B cell (primary cell): ENCODE measurements around the gene ERVMER34-1. TPM values are rescaled to one million over a fixed set of nuclear protein-coding genes. Genes with fewer than 3 reads are reported as not detected.

Experiments
- ATAC-seq: fragments of 200-7000 bp; cut with Tn5 transposase; one replicate; pipeline ENCODE4 v1.10.0; 2021; ENCODE audit warnings: low read depth, mild to moderate bottlenecking, moderate number of reproducible peaks, moderate library complexity
- CTCF ChIA-PET: fragments of 350-600 bp; sonication (Branson Sonifier 250); formaldehyde crosslinking; loops from one replicate; lab custom pipeline; 2021; ENCODE audit warnings: antibody characterized with exemption, inconsistent platforms; lab: Charles Lee
- POLR2A ChIA-PET: fragments of 350-600 bp; sonication (Branson Sonifier 250); formaldehyde crosslinking; loops from one replicate; lab custom pipeline; 2021; ENCODE audit warnings: antibody characterized with exemption; lab: Charles Lee
- DNase-seq: peaks from one replicate; pipeline ENCODE4 v3.0.0; 2013
- H2AFZ ChIP-seq: 2 replicates; pipeline ENCODE4 v1.6.1; 2012; ENCODE audit warnings: mild to moderate bottlenecking, low read depth, low read length; ENCODE audit not compliant: insufficient read depth, poor library complexity, severe bottlenecking
- H3K27ac ChIP-seq, 2 donors: 1 replicate in 1 of 2; 2 replicates in 1 of 2; pipeline ENCODE4 v1.5.1; 2012 to 2013; ENCODE audit warnings: low read length in 2 of 2, mild to moderate bottlenecking in 2 of 2, moderate library complexity in 1 of 2
- H3K27me3 ChIP-seq, 4 experiments: fragments of 200-600 bp in 1 of 4; sonication (generic) in 1 of 4; replicated peaks in 1 of 4; 1 replicate in 2 of 4; 2 replicates in 2 of 4; pipeline versions ENCODE4 v1.6.1 to v1.7.0; 2013 to 2016; ENCODE audit warnings: low read length in 3 of 4, mild to moderate bottlenecking in 2 of 4, mixed read lengths in 1 of 4, moderate library complexity in 1 of 4; ENCODE audit not compliant: insufficient read depth in 4 of 4, control insufficient read depth in 3 of 4; ENCODE audit errors: control extremely low read depth in 1 of 4
- H3K36me3 ChIP-seq, 2 experiments: replicated peaks in 1 of 2; 1 replicate in 1 of 2; 2 replicates in 1 of 2; pipeline versions ENCODE4 v1.6.1 to v1.7.1; 2013; ENCODE audit warnings: low read length in 1 of 2; ENCODE audit not compliant: insufficient read depth in 2 of 2, control insufficient read depth in 1 of 2; ENCODE audit errors: control extremely low read depth in 1 of 2, extremely low read depth in 1 of 2
- H3K4me1 ChIP-seq, 2 donors: fragments of 200-600 bp in 1 of 2; sonication (generic) in 1 of 2; 1 replicate in 1 of 2; 2 replicates in 1 of 2; pipeline versions ENCODE4 v1.5.1 to v1.6.1; 2013 to 2017; ENCODE audit warnings: low read length in 2 of 2; ENCODE audit not compliant: control insufficient read depth in 2 of 2, insufficient read depth in 2 of 2
- H3K4me2 ChIP-seq: replicated peaks from 2 replicates; pipeline ENCODE3; 2012; ENCODE audit warnings: mild to moderate bottlenecking, low read depth, low read length; ENCODE audit not compliant: poor library complexity, severe bottlenecking
- H3K4me3 ChIP-seq, 5 experiments: fragments of 200-600 bp in 1 of 5; sonication (generic) in 1 of 5; 1 replicate in 3 of 5; 2 replicates in 2 of 5; pipeline versions ENCODE4 v1.5.1 to v1.7.0; 2011 to 2016; ENCODE audit warnings: low read length in 4 of 5, mild to moderate bottlenecking in 4 of 5, low read depth in 2 of 5, control low read depth in 1 of 5, moderate library complexity in 1 of 5; ENCODE audit not compliant: insufficient read depth in 1 of 5; ENCODE audit errors: control extremely low read depth in 1 of 5, extremely low read depth in 1 of 5
- H3K79me2 ChIP-seq: fragments of 200-600 bp; sonication (generic); one replicate; pipeline ENCODE4 v1.6.0; 2016; ENCODE audit warnings: low read length; ENCODE audit not compliant: control insufficient read depth, insufficient read depth
- H3K9ac ChIP-seq: fragments of 200-600 bp; sonication (generic); 2 replicates; pipeline ENCODE4 v1.6.1; 2017; ENCODE audit warnings: mild to moderate bottlenecking, low read length, moderate library complexity
- H3K9me3 ChIP-seq, 3 donors: one replicate each; pipeline versions ENCODE4 v1.6.1 to v1.7.1; 2013; ENCODE audit warnings: low read length in 2 of 3; ENCODE audit not compliant: control insufficient read depth in 2 of 3, insufficient read depth in 1 of 3; ENCODE audit errors: control extremely low read depth in 1 of 3
- H4K20me1 ChIP-seq: 2 replicates; pipeline ENCODE4 v1.6.0; 2012; ENCODE audit warnings: mild to moderate bottlenecking, low read length; ENCODE audit not compliant: insufficient read depth, control insufficient read depth, poor library complexity, severe bottlenecking
- H3K27ac Mint-ChIP-seq: one replicate; pipeline ENCODE4 v1.8.0; 2021; ENCODE audit warnings: mixed read lengths
- H3K27me3 Mint-ChIP-seq: one replicate; pipeline ENCODE4 v1.8.0; 2021; ENCODE audit warnings: mixed read lengths
- H3K4me1 Mint-ChIP-seq: one replicate; pipeline ENCODE4 v1.8.0; 2021; ENCODE audit warnings: mixed read lengths
- H3K4me3 Mint-ChIP-seq: one replicate; pipeline ENCODE4 v1.8.0; 2021; ENCODE audit warnings: mixed read lengths
- H3K9me3 Mint-ChIP-seq: one replicate; pipeline ENCODE4 v1.8.0; 2022; ENCODE audit warnings: mixed read lengths; ENCODE audit not compliant: insufficient read depth
- CTCF ChIP-seq: fragments of 200-600 bp; IDR thresholded peaks from one replicate; pipeline ENCODE4 v1.8.0; 2022; ENCODE audit warnings: antibody characterized with exemption, mild to moderate bottlenecking
- EZH2 ChIP-seq: IDR thresholded peaks from 2 replicates; pipeline ENCODE4 v1.6.1; 2012; ENCODE audit warnings: borderline replicate concordance, low read depth, mild to moderate bottlenecking, moderate library complexity, low read length; ENCODE audit not compliant: insufficient read depth, poor library complexity, severe bottlenecking
- WGBS: methylation state at CpG from one replicate; pipeline ENCODE4 v1.1.5; 2013; ENCODE audit warnings: missing lambda C conversion rate; ENCODE audit not compliant: insufficient coverage; 5-methylcytosine and 5-hydroxymethylcytosine counted together
- intact Hi-C: fragments of 100-400 bp; cut with micrococcal nuclease; formaldehyde crosslinking; loops from one replicate; pipeline ENCODE4 v1.10.0; 2022
- polyA plus RNA-seq: library from polyadenylated mRNA; depleted of rRNA; stranded (reverse); fragments of >200 nt; gene quantifications from 2 replicates; pipeline ENCODE4 v1.2.3, GENCODE V29; 2012
- total RNA-seq, 2 donors: library from RNA; stranded (reverse); fragments of 120-200 nt in 1 of 2; gene quantifications; 1 replicate in 1 of 2; 2 replicates in 1 of 2; pipeline versions ENCODE4 v1.2.3 to v1.2.4, GENCODE V29; 2013 to 2022

Gene ERVMER34-1
- total and polyA plus RNA-seq, 2 donors (not counting 1 experiment from before 2014, with no cell fraction given), result not detected

DNA sequence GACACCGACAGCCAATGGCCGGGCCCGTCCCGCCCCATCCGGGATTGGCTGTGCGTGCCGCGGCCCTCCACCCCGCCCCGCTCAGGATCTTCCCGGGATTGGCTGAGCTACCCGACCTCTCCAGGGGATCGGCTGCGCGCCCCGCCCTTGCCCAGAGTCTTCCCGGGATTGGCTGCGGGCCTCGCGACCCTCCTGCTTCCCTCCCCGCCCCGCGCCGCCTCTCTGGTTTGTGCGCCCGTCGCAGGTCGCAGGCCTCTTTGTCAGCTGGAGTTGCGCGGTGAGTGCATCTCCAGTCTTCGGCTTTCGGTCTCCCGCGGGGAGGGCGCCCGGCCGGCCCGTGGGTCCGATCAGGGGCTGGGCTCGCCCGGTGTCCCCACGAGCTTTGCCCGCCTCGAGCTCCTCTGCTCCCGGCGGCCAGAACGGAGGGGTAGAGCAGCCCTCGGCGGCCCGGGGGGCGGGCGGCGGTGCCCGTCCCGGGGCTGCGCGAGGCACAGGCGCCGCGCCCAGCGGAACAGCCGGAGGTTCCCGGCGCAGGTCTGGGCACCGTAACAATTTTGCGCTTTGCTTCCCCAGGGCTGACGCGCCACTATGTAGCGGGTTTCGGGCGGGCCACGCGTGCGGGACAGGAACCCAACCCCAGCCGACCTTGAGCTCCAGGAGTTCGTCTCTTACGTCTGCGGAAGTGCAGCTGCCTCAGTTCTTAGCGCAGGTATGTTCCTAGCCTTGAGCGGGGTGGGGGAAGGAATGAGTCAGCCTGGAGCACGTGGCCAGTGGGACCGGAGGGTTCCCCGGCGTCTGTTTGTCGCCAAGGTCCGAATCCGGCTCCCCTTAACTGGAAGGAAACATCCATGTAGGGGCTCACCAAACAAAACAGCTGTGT lies 38.7 kb downstream of the ERVMER34-1 start:
- H3K4me3 Mint-ChIP-seq, result peak overlapping the region; percentile 94
- no peaks in the 10 kb centered on the region for H3K9me3 ChIP-seq
- POLR2A ChIA-PET, result interaction anchor here (0.6 to 3.0 kb wide), 7 partner anchors 9 to 870 kb away, joined by 3 to 49 read pairs (median 4); partner anchors contain the start of genes DCUN1D4, RASL11B and USP46
- intact Hi-C loops, result loop anchor here (1.0 to 5.0 kb wide), 8 partner anchors 10 to 1352 kb away; partner anchors contain the start of genes CHIC2, FIP1L1, RASL11B and SCFD2
- WGBS, result under 1% methylated on average over 87 of the region's 87 CpGs
- H3K36me3 ChIP-seq, result peaks cover 1 to 28% of the 10 kb centered on the region in 2 experiments
- H3K27ac Mint-ChIP-seq, result peak overlapping the region; percentile 95
- no peaks in the 10 kb centered on the region for H3K27me3 ChIP-seq
- H2AFZ ChIP-seq, result peak overlapping the region; percentile 89
- H3K27me3 Mint-ChIP-seq, result no peaks in the 10 kb centered on the region
- ATAC-seq, result peak; percentile 94
- H4K20me1 ChIP-seq, result peaks cover 10% of the 10 kb centered on the region
- CTCF ChIA-PET, result interaction anchor here (0.6 to 2.7 kb wide), 5 partner anchors 10 to 1521 kb away, joined by 3 to 18 read pairs (median 4); no protein-coding TSS in a partner anchor
- no peak for TF ChIP-seq EZH2
- TF ChIP-seq CTCF, result no peak
- peaks cover 62% of the 10 kb centered on the region for H3K4me1 Mint-ChIP-seq
- peak overlapping the region; percentile 55 to 84 (median 70) for H3K4me3 ChIP-seq
- peaks cover 40 to 53% of the 10 kb centered on the region in 2 donors for H3K4me1 ChIP-seq
- DNase-seq, result peak; percentile 95
- H3K4me2 ChIP-seq, result peak overlapping the region; percentile 87
- peak overlapping the region; percentile 59 to 85 for H3K27ac ChIP-seq
- peaks cover 19% of the 10 kb centered on the region for H3K79me2 ChIP-seq
- peak overlapping the region; percentile 79 for H3K9ac ChIP-seq
- H3K9me3 Mint-ChIP-seq, result peaks cover 2% of the 10 kb centered on the region
